ENCODE results near the gene CEP295NL. TPM values are rescaled to one million over a fixed set of nuclear protein-coding genes. Genes with fewer than 3 reads are reported as not detected.
A peak's percentile ranks its signal among the peaks of the same experiment; 100 is the strongest.

CEP295NL gene
- total RNA-seq, 3 donors from 2014 or later (not counting 1 experiment from before 2014, with no cell fraction given) = 0.52 to 2.7 (median 2.1) TPM

GRCh38 chr17:78889531-78889930 is 13.5 kb downstream of the CEP295NL start:
- intact Hi-C loops (cut with micrococcal nuclease) = no loop called here
- TF ChIP-seq CTCF (IDR thresholded peaks at IDR 0.05) = no peak
- Mint-ChIP-seq H3K4me1 (peaks cover 0 to 20% of the 10 kb centered on the region in 2 donors), H3K27me3 (ENCODE audit: low read depth in 2 of 2) (peaks cover 0 to 5% of the 10 kb centered on the region in 2 donors), H3K9me3 (no peaks in the 10 kb centered on the region), H3K27ac (peak overlapping the region in 1 of 2 donors; percentile 14), H3K36me3 (no peaks in the 10 kb centered on the region), H3K4me3 (no peak overlapping the region)
- Histone ChIP-seq H3K36me3 (ENCODE audit: control insufficient read depth, insufficient read depth, low read length) (no peaks in the 10 kb centered on the region), H3K4me1 (ENCODE audit: control insufficient read depth, insufficient read depth, low read length) (peaks cover 70% of the 10 kb centered on the region), H3K27ac (ENCODE audit: low read length) (peak overlapping the region; percentile 74), H3K27me3 (ENCODE audit: control insufficient read depth, insufficient read depth, low read length) (no peaks in the 10 kb centered on the region), H3K4me3 (ENCODE audit: low read length) (peak overlapping the region; percentile 26), H3K9me3 (ENCODE audit: control insufficient read depth, insufficient read depth, low read length) (no peaks in the 10 kb centered on the region)
- ATAC-seq (peak in 2 of 3 donors; percentile 29 to 36), DNase-seq (peak in 1 of 2 donors; percentile 40)
- 46% methylated on average over 8 of the region's 8 CpGs for WGBS (ENCODE audit: insufficient coverage)

GRCh38 chr17:78888941-78889518 is 14.0 kb downstream of the CEP295NL start:
- 65% methylated on average over 7 of the region's 10 CpGs for WGBS (ENCODE audit: insufficient coverage)
- no peak overlapping the region for H3K27ac Mint-ChIP-seq
- no peak for ATAC-seq
- peak in 1 of 2 donors; percentile 30 for DNase-seq
- H3K27me3 ChIP-seq (ENCODE audit: control insufficient read depth, insufficient read depth, low read length) = no peaks in the 10 kb centered on the region
- H3K4me3 Mint-ChIP-seq = no peak overlapping the region
- no peak for TF ChIP-seq CTCF (IDR thresholded peaks at IDR 0.05)
- H3K9me3 ChIP-seq (ENCODE audit: control insufficient read depth, insufficient read depth, low read length) = no peaks in the 10 kb centered on the region
- H3K36me3 ChIP-seq (ENCODE audit: control insufficient read depth, insufficient read depth, low read length) = no peaks in the 10 kb centered on the region
- intact Hi-C loops (cut with micrococcal nuclease) = no loop called here
- peak overlapping the region; percentile 74 for H3K27ac ChIP-seq (ENCODE audit: low read length)
- H3K4me3 ChIP-seq (ENCODE audit: low read length) = peak overlapping the region; percentile 26
- no peaks in the 10 kb centered on the region for H3K9me3 Mint-ChIP-seq
- H3K27me3 Mint-ChIP-seq (ENCODE audit: low read depth in 2 of 2) = peaks cover 0 to 5% of the 10 kb centered on the region in 2 donors
- H3K4me1 ChIP-seq (ENCODE audit: control insufficient read depth, insufficient read depth, low read length) = peaks cover 75% of the 10 kb centered on the region
- peaks cover 0 to 20% of the 10 kb centered on the region in 2 donors for H3K4me1 Mint-ChIP-seq
- no peaks in the 10 kb centered on the region for H3K36me3 Mint-ChIP-seq

- H3K36me3 ChIP-seq (ENCODE audit: control insufficient read depth, insufficient read depth, low read length) = no peaks in the 10 kb centered on the region
- peaks cover 0 to 5% of the 10 kb centered on the region in 2 donors for H3K27me3 Mint-ChIP-seq (ENCODE audit: low read depth in 2 of 2)
- H3K36me3 Mint-ChIP-seq = no peaks in the 10 kb centered on the region
- no peak for DNase-seq
- intact Hi-C loops (cut with micrococcal nuclease) = no loop called here
- H3K4me1 Mint-ChIP-seq = peaks cover 11 to 30% of the 10 kb centered on the region in 2 donors
- TF ChIP-seq CTCF (IDR thresholded peaks at IDR 0.05) = no peak
- no peaks in the 10 kb centered on the region for H3K9me3 Mint-ChIP-seq
- 96% methylated on average over 11 of the region's 12 CpGs for WGBS (ENCODE audit: insufficient coverage)
- no peak overlapping the region for H3K4me3 ChIP-seq (ENCODE audit: low read length)
- H3K27ac ChIP-seq (ENCODE audit: low read length) = no peak overlapping the region
- no peaks in the 10 kb centered on the region for H3K27me3 ChIP-seq (ENCODE audit: control insufficient read depth, insufficient read depth, low read length)
- H3K4me3 Mint-ChIP-seq = no peak overlapping the region
- no peaks in the 10 kb centered on the region for H3K9me3 ChIP-seq (ENCODE audit: control insufficient read depth, insufficient read depth, low read length)
- H3K4me1 ChIP-seq (ENCODE audit: control insufficient read depth, insufficient read depth, low read length) = peaks cover 84% of the 10 kb centered on the region
- no peak overlapping the region for H3K27ac Mint-ChIP-seq
- no peak for ATAC-seq
Measured at GRCh38 chr17:78886954-78887353, 16.0 kb downstream of the CEP295NL start.

- DNase-seq = no peak
- H3K27me3 Mint-ChIP-seq (ENCODE audit: low read depth in 2 of 2) = no peaks in the 10 kb centered on the region
- intact Hi-C loops (cut with micrococcal nuclease) = no loop called here
- no peaks in the 10 kb centered on the region for H3K9me3 ChIP-seq (ENCODE audit: control insufficient read depth, insufficient read depth, low read length)
- H3K27me3 ChIP-seq (ENCODE audit: control insufficient read depth, insufficient read depth, low read length) = no peaks in the 10 kb centered on the region
- H3K4me3 ChIP-seq (ENCODE audit: low read length) = no peak overlapping the region
- no peaks in the 10 kb centered on the region for H3K9me3 Mint-ChIP-seq
- H3K4me1 ChIP-seq (ENCODE audit: control insufficient read depth, insufficient read depth, low read length) = peaks cover 74% of the 10 kb centered on the region
- peaks cover 11 to 29% of the 10 kb centered on the region in 2 donors for H3K4me1 Mint-ChIP-seq
- H3K27ac Mint-ChIP-seq = no peak overlapping the region
- H3K36me3 Mint-ChIP-seq = no peaks in the 10 kb centered on the region
- H3K4me3 Mint-ChIP-seq = no peak overlapping the region
- WGBS (ENCODE audit: insufficient coverage) = 53% methylated on average over 8 of the region's 8 CpGs
- no peaks in the 10 kb centered on the region for H3K36me3 ChIP-seq (ENCODE audit: control insufficient read depth, insufficient read depth, low read length)
- peak in 1 of 3 donors; percentile 12 for ATAC-seq
- TF ChIP-seq CTCF (IDR thresholded peaks at IDR 0.05) = no peak
- H3K27ac ChIP-seq (ENCODE audit: low read length) = no peak overlapping the region
Measured at GRCh38 chr17:78885956-78886355, 17.0 kb downstream of the CEP295NL start.
